Measurements from ENCODE around the gene RNASE13. TPM values are rescaled to one million over a fixed set of nuclear protein-coding genes. Genes with fewer than 3 reads are reported as not detected.
"Not testable (repeated sequence)": the region's sequence is repeated elsewhere in the genome, so short reads cannot be mapped to it uniquely, and the experiment has no call there.

The RNASE13 gene
- polyA plus RNA-seq, 2 of the 4 experiments (the other 2 are of a cell fraction) = not detected

- TF ChIP-seq HOXA7 (CRISPR knock-in tag; IDR thresholded peaks at IDR 0.05) = no peak
- TF ChIP-seq PBX3 (IDR thresholded peaks at IDR 0.05) = no peak
- no peak for TF ChIP-seq HDAC2 (IDR thresholded peaks at IDR 0.05)
Measured at GRCh38 chr14:20989471-20989786, 45.2 kb downstream of the RNASE13 start (continued).

GRCh38 chr14:20988717-20989470, 45.7 kb downstream of the RNASE13 start:
- ATAC-seq = no peak

GRCh38 chr14:20986811-20987210, 47.8 kb downstream of the RNASE13 start:
- no peak for FAIRE-seq
- ATAC-seq = peak; percentile 42 to 52; a peak in 5 of 6 replicates
- WGBS (ENCODE audit: missing lambda C conversion rate) = 3% methylated on average over 2 of the region's 2 CpGs
- peak; percentile 74 to 83 for DNase-seq (ENCODE audit: low read depth in 1 of 2, low spot score in 1 of 2)
- peak overlapping the region; percentile 43 for H3K4me2 ChIP-seq
- CTCF ChIA-PET = interaction anchor here (0.6 to 17.7 kb wide), 3 partner anchors 15 to 106 kb away, joined by 3 to 186 read pairs (median 3); no protein-coding TSS in a partner anchor
- H3K27ac ChIP-seq = peak overlapping the region; percentile 44 to 75
- TF ChIP-seq HOXA7 (CRISPR knock-in tag; IDR thresholded peaks at IDR 0.05) (no peak), BHLHE40 (IDR thresholded peaks at IDR 0.05; ENCODE audit: low read depth, low read length) (no peak), HDAC2 (IDR thresholded peaks at IDR 0.05) (no peak), MAFK (IDR thresholded peaks at IDR 0.05; ENCODE audit: partially characterized antibody) (peak; percentile 63), FOSB (CRISPR knock-in tag; IDR thresholded peaks at IDR 0.05) (no peak), TP53 (CRISPR knock-in tag; IDR thresholded peaks at IDR 0.05) (no peak), JUNB (IDR thresholded peaks at IDR 0.05) (peak; percentile 86), ZNF302 (CRISPR knock-in tag; IDR thresholded peaks at IDR 0.05) (no peak), FOSL2 (IDR thresholded peaks at IDR 0.05) (peak; percentile 93), FOSL2 (CRISPR knock-in tag; IDR thresholded peaks at IDR 0.05) (peak; percentile 86), CBX8 (IDR thresholded peaks at IDR 0.05) (no peak), CEBPB (IDR thresholded peaks at IDR 0.05) (0 out of 4 replicates have a peak, but pooled peaks of 1 of the 2 experiments have one; percentile 19), RFX5 (IDR thresholded peaks at IDR 0.05) (no peak), RAD21 (conservative IDR thresholded peaks at IDR 0.05 in 1 of 2, IDR thresholded peaks at IDR 0.05 in 1 of 2) (no peak), E2F6 (IDR thresholded peaks at IDR 0.05; ENCODE audit: borderline replicate concordance, low read depth) (no peak)
- H3K9me3 ChIP-seq = no peaks in the 10 kb centered on the region
- POLR2A ChIA-PET = interaction anchor here (0.6 kb wide), 1 partner anchor 16 kb away, joined by 5 read pairs; no protein-coding TSS in a partner anchor
- peaks cover 32% of the 10 kb centered on the region for H3K4me1 ChIP-seq
- H3K4me3 ChIP-seq = no peak overlapping the region

More at GRCh38 chr14:20988717-20989470, 45.7 kb downstream of the RNASE13 start:
- ChIA-PET CTCF (interaction anchor here (0.6 to 17.7 kb wide), 5 partner anchors 16 to 489 kb away, joined by 3 to 186 read pairs (median 7); no protein-coding TSS in a partner anchor), POLR2A (interaction anchor here (0.7 kb wide), 1 partner anchor 28 kb away, joined by 4 read pairs; no protein-coding TSS in a partner anchor)
- peak overlapping the region; percentile 76 to 91 for H3K27ac ChIP-seq
- TF ChIP-seq TP53 (CRISPR knock-in tag; IDR thresholded peaks at IDR 0.05) = no peak
- 82% methylated on average over 15 of the region's 15 CpGs for WGBS (ENCODE audit: missing lambda C conversion rate)
- no peak for DNase-seq (ENCODE audit: low read depth in 1 of 2, low spot score in 1 of 2)
- H3K9me3 ChIP-seq = no peaks in the 10 kb centered on the region
- no peak for FAIRE-seq
- peak overlapping the region; percentile 74 for H3K4me2 ChIP-seq
- peaks cover 32% of the 10 kb centered on the region for H3K4me1 ChIP-seq
- peak overlapping the region; percentile 69 for H3K4me3 ChIP-seq

- DNase-seq (ENCODE audit: low read depth in 1 of 2, low spot score in 1 of 2); H3K27ac ChIP-seq; ATAC-seq; H3K4me3 ChIP-seq; FAIRE-seq; POLR2A ChIA-PET; H3K9me3 ChIP-seq; H3K4me2 ChIP-seq: not testable (repeated sequence)
- WGBS (ENCODE audit: missing lambda C conversion rate) = 94% methylated on average over 4 of the region's 4 CpGs
- H3K4me1 ChIP-seq = peaks cover 23% of the 10 kb centered on the region
- CTCF ChIA-PET = interaction anchor here (17.7 kb wide), 1 partner anchor 13 kb away, joined by 186 read pairs; no protein-coding TSS in a partner anchor
Measured at GRCh38 chr14:20985650-20986049, 49.0 kb downstream of the RNASE13 start.

Other genes with a start within 250 kb of the RNASE13 start
- gene RNASE1, start 232.0 kb downstream of the RNASE13 start, polyA plus RNA-seq (2011; rRNA removed) = 0.98 and 1.1 TPM in 2 replicates
- 0.13 to 0.55 TPM (median 0.16 TPM) in 3 replicates for gene RNASE1, start 232.0 kb downstream of the RNASE13 start, polyA plus RNA-seq (2017; fragmentation: RNase III; extraction: RNeasy Plus Mini Kit Qiagen cat#74134 plus additional on column Dnase treatment)
- not detected in 2 replicates for gene RNASE3, start 143.4 kb downstream of the RNASE13 start, polyA plus RNA-seq (2011; rRNA removed)
- gene RNASE3, start 143.4 kb downstream of the RNASE13 start, polyA plus RNA-seq (2017; fragmentation: RNase III; extraction: RNeasy Plus Mini Kit Qiagen cat#74134 plus additional on column Dnase treatment) = not detected in 3 replicates
- gene RNASE2, start 79.3 kb downstream of the RNASE13 start, polyA plus RNA-seq (2011; rRNA removed) = not detected in 2 replicates
- not detected in 3 replicates for gene RNASE2, start 79.3 kb downstream of the RNASE13 start, polyA plus RNA-seq (2017; fragmentation: RNase III; extraction: RNeasy Plus Mini Kit Qiagen cat#74134 plus additional on column Dnase treatment)
- gene METTL17, start 44.8 kb downstream of the RNASE13 start, polyA plus RNA-seq (2011; rRNA removed) = 116 and 126 TPM in 2 replicates
- gene METTL17, start 44.8 kb downstream of the RNASE13 start, polyA plus RNA-seq (2017; fragmentation: RNase III; extraction: RNeasy Plus Mini Kit Qiagen cat#74134 plus additional on column Dnase treatment) = 81.4 to 83.1 TPM (median 81.9 TPM) in 3 replicates
- 0.09 TPM in 1 of 2 replicates, not detected in the other for gene SLC39A2, start 35.5 kb downstream of the RNASE13 start, polyA plus RNA-seq (2011; rRNA removed)
- gene SLC39A2, start 35.5 kb downstream of the RNASE13 start, polyA plus RNA-seq (2017; fragmentation: RNase III; extraction: RNeasy Plus Mini Kit Qiagen cat#74134 plus additional on column Dnase treatment) = 0.07 to 0.17 TPM in 2 of 3 replicates, not detected in the other
- gene NDRG2, start 9.7 kb downstream of the RNASE13 start, polyA plus RNA-seq (2011; rRNA removed) = 6.8 and 8.8 TPM in 2 replicates
- 3.6 to 4.7 TPM (median 4.1 TPM) in 3 replicates for gene NDRG2, start 9.7 kb downstream of the RNASE13 start, polyA plus RNA-seq (2017; fragmentation: RNase III; extraction: RNeasy Plus Mini Kit Qiagen cat#74134 plus additional on column Dnase treatment)
- gene TPPP2, start 4.6 kb downstream of the RNASE13 start, polyA plus RNA-seq (2011; rRNA removed) = not detected in 2 replicates
- not detected in 3 replicates for gene TPPP2, start 4.6 kb downstream of the RNASE13 start, polyA plus RNA-seq (2017; fragmentation: RNase III; extraction: RNeasy Plus Mini Kit Qiagen cat#74134 plus additional on column Dnase treatment)
- gene RNASE7, start 7.6 kb upstream of the RNASE13 start, polyA plus RNA-seq (2011; rRNA removed) = not detected in 2 replicates
- not detected in 3 replicates for gene RNASE7, start 7.6 kb upstream of the RNASE13 start, polyA plus RNA-seq (2017; fragmentation: RNase III; extraction: RNeasy Plus Mini Kit Qiagen cat#74134 plus additional on column Dnase treatment)
- gene RNASE8, start 23.0 kb upstream of the RNASE13 start, polyA plus RNA-seq (2011; rRNA removed) = not detected in 2 replicates
- not detected in 3 replicates for gene RNASE8, start 23.0 kb upstream of the RNASE13 start, polyA plus RNA-seq (2017; fragmentation: RNase III; extraction: RNeasy Plus Mini Kit Qiagen cat#74134 plus additional on column Dnase treatment)
- gene ARHGEF40, start 35.5 kb upstream of the RNASE13 start, polyA plus RNA-seq (2011; rRNA removed) = 7.8 and 12.9 TPM in 2 replicates
- 7.9 to 9.9 TPM (median 9.6 TPM) in 3 replicates for gene ARHGEF40, start 35.5 kb upstream of the RNASE13 start, polyA plus RNA-seq (2017; fragmentation: RNase III; extraction: RNeasy Plus Mini Kit Qiagen cat#74134 plus additional on column Dnase treatment)
- gene ZNF219, start 63.8 kb upstream of the RNASE13 start, polyA plus RNA-seq (2011; rRNA removed) = 17.3 and 18.5 TPM in 2 replicates
- 21.5 to 31.0 TPM (median 29.8 TPM) in 3 replicates for gene ZNF219, start 63.8 kb upstream of the RNASE13 start, polyA plus RNA-seq (2017; fragmentation: RNase III; extraction: RNeasy Plus Mini Kit Qiagen cat#74134 plus additional on column Dnase treatment)
- 0.81 and 1.0 TPM in 2 replicates for gene TMEM253, start 66.3 kb upstream of the RNASE13 start, polyA plus RNA-seq (2011; rRNA removed)
- 0.54 to 0.83 TPM (median 0.64 TPM) in 3 replicates for gene TMEM253, start 66.3 kb upstream of the RNASE13 start, polyA plus RNA-seq (2017; fragmentation: RNase III; extraction: RNeasy Plus Mini Kit Qiagen cat#74134 plus additional on column Dnase treatment)
- not detected in 2 replicates for gene OR5AU1, start 121.3 kb upstream of the RNASE13 start, polyA plus RNA-seq (2011; rRNA removed)
- not detected in 3 replicates for gene OR5AU1, start 121.3 kb upstream of the RNASE13 start, polyA plus RNA-seq (2017; fragmentation: RNase III; extraction: RNeasy Plus Mini Kit Qiagen cat#74134 plus additional on column Dnase treatment)
- gene HNRNPC, start 234.6 kb upstream of the RNASE13 start, polyA plus RNA-seq (2011; rRNA removed) = 1,057 and 1,207 TPM in 2 replicates
- gene HNRNPC, start 234.6 kb upstream of the RNASE13 start, polyA plus RNA-seq (2017; fragmentation: RNase III; extraction: RNeasy Plus Mini Kit Qiagen cat#74134 plus additional on column Dnase treatment) = 1,069 to 1,196 TPM (median 1,087 TPM) in 3 replicates
- 0.87 and 1.5 TPM in 2 replicates for gene RPGRIP1, start 245.3 kb upstream of the RNASE13 start, polyA plus RNA-seq (2011; rRNA removed)
- 0.26 to 0.37 TPM (median 0.26 TPM) in 3 replicates for gene RPGRIP1, start 245.3 kb upstream of the RNASE13 start, polyA plus RNA-seq (2017; fragmentation: RNase III; extraction: RNeasy Plus Mini Kit Qiagen cat#74134 plus additional on column Dnase treatment)

All from A549 (cell line).